ENCODE results near the gene IER3.
"Not testable (repeated sequence)": the region's sequence is repeated elsewhere in the genome, so short reads cannot be mapped to it uniquely, and the experiment has no call there.

IER3 gene

GRCh38 chr6:30725713-30726505 is 18.4 kb downstream of the IER3 start:
- in situ Hi-C loops (cut with MboI; ENCODE audit: low sequenced_read_pairs) = no loop called here

GRCh38 chr6:30724906-30725667 is 19.3 kb downstream of the IER3 start:
- in situ Hi-C loops (cut with MboI; ENCODE audit: low sequenced_read_pairs) = no loop called here

- in situ Hi-C loops (cut with MboI; ENCODE audit: low sequenced_read_pairs) = not testable (repeated sequence)
Observed at GRCh38 chr6:30723843-30724741, 20.3 kb downstream of the IER3 start.

- in situ Hi-C loops (cut with MboI; ENCODE audit: low sequenced_read_pairs) = not testable (repeated sequence)
Observed at GRCh38 chr6:30723159-30723842, 21.0 kb downstream of the IER3 start.

- in situ Hi-C loops (cut with MboI; ENCODE audit: low sequenced_read_pairs) = no loop called here
Observed at GRCh38 chr6:30722280-30723112, 21.9 kb downstream of the IER3 start.

- in situ Hi-C loops (cut with MboI; ENCODE audit: low sequenced_read_pairs) = not testable (repeated sequence)
Observed at GRCh38 chr6:30722025-30722279, 22.4 kb downstream of the IER3 start.

GRCh38 chr6:30721198-30722024 is 22.9 kb downstream of the IER3 start:
- in situ Hi-C loops (cut with MboI; ENCODE audit: low sequenced_read_pairs) = no loop called here

GRCh38 chr6:30720738-30721197 is 23.6 kb downstream of the IER3 start:
- in situ Hi-C loops (cut with MboI; ENCODE audit: low sequenced_read_pairs) = no loop called here

GRCh38 chr6:30719791-30720737 is 24.3 kb downstream of the IER3 start, which contains the start of gene TUBB:
TSS of gene TUBB (plus strand) at chr6:30720352. CDS start at chr6:30720507, 155 bp downstream.
- in situ Hi-C loops (cut with MboI; ENCODE audit: low sequenced_read_pairs) = no loop called here

- in situ Hi-C loops (cut with MboI; ENCODE audit: low sequenced_read_pairs) = no loop called here
Observed at GRCh38 chr6:30719356-30719755, 25.0 kb downstream of the IER3 start.

- in situ Hi-C loops (cut with MboI; ENCODE audit: low sequenced_read_pairs) = not testable (repeated sequence)
Observed at GRCh38 chr6:30717845-30718720, 26.3 kb downstream of the IER3 start.

GRCh38 chr6:30717129-30717844 is 27.1 kb downstream of the IER3 start, which contains the start of gene MDC1:
TSS of gene MDC1 (minus strand) at chr6:30717281. CDS start at chr6:30715175, 2,106 bp downstream.
- in situ Hi-C loops (cut with MboI; ENCODE audit: low sequenced_read_pairs) = no loop called here

- in situ Hi-C loops (cut with MboI; ENCODE audit: low sequenced_read_pairs) = no loop called here
Observed at GRCh38 chr6:30716879-30717128, 27.5 kb downstream of the IER3 start.

- in situ Hi-C loops (cut with MboI; ENCODE audit: low sequenced_read_pairs) = no loop called here
Observed at GRCh38 chr6:30714263-30714662, 30.1 kb downstream of the IER3 start.

- in situ Hi-C loops (cut with MboI; ENCODE audit: low sequenced_read_pairs) = no loop called here
Observed at GRCh38 chr6:30712441-30712945, 31.9 kb downstream of the IER3 start.

- in situ Hi-C loops (cut with MboI; ENCODE audit: low sequenced_read_pairs) = no loop called here
Observed at GRCh38 chr6:30711758-30712380, 32.5 kb downstream of the IER3 start.
